K562 (cell line): Measurements from ENCODE around the gene CHKB. TPM values are rescaled to one million over a fixed set of nuclear protein-coding genes. Genes with fewer than 3 reads are reported as not detected.
A peak's percentile ranks its signal among the peaks of the same experiment; 100 is the strongest.

Source experiments
- ATAC-seq: fragments of 200-7000 bp; cut with Tn5 transposase; 3 replicates; pipeline ENCODE4 v1.9.1; 2020; ENCODE audit warnings: moderate library complexity
- BruUV-seq: library from RNA; stranded (reverse); fragments of 400-500 nt; replicated peaks from 2 replicates; lab custom pipeline; 2021; lab: Mats Ljungman, UMichigan
- CTCF ChIA-PET: fragments of 300-600 bp; formaldehyde crosslinking; extraction: SDS; loops from one replicate; lab custom pipeline; 2021; ENCODE audit warnings: low intra/inter-chr PET ratio; lab: Yijun Ruan, JAX
- POLR2A ChIA-PET: fragments of 300-600, 350-650 bp; sonication (Branson Sonifier 250); formaldehyde crosslinking; extraction: SDS; loops from one replicate; lab custom pipeline; 2021; ENCODE audit warnings: antibody characterized with exemption, inconsistent platforms; lab: Yijun Ruan, JAX
- DNase-seq, 4 experiments: peaks; one replicate each; pipeline versions ENCODE4 v3.0.0 to v3.0.0-alpha.2; 2011 to 2018; ENCODE audit warnings: low spot score in 3 of 4, mixed read lengths in 3 of 4; ENCODE audit errors: extremely low read depth in 1 of 4
- FAIRE-seq: peaks from 2 replicates; lab custom pipeline; 2011; peaks lifted over from hg19 to GRCh38; lab: Jason Lieb, UNC
- H2AFZ ChIP-seq: 2 replicates; pipeline ENCODE4 v1.6.0; 2011; ENCODE audit warnings: low read depth, low read length, control low read depth, inconsistent platforms
- H3K27ac ChIP-seq: fragments of 200-600 bp; 3 replicates; pipeline ENCODE4 v1.8.0; 2011; ENCODE audit warnings: low read depth, mild to moderate bottlenecking, control low read depth, inconsistent platforms, low read length, moderate library complexity, mixed read lengths; ENCODE audit errors: extremely low read depth
- H3K27me3 ChIP-seq, 2 experiments: fragments of 300-600 bp in 1 of 2; 2 replicates in 1 of 2; 3 replicates in 1 of 2; pipeline versions ENCODE4 v1.6.0 to v1.8.0; 2011; ENCODE audit warnings: inconsistent platforms in 2 of 2, low read length in 2 of 2, mild to moderate bottlenecking in 1 of 2, mixed read lengths in 1 of 2, moderate library complexity in 1 of 2; ENCODE audit not compliant: control insufficient read depth in 2 of 2, insufficient read depth in 2 of 2
- H3K36me3 ChIP-seq: fragments of 300-600 bp; 3 replicates; pipeline ENCODE4 v1.8.0; 2011; ENCODE audit warnings: mild to moderate bottlenecking, low read length, inconsistent platforms; ENCODE audit not compliant: control insufficient read depth, insufficient read depth
- H3K4me1 ChIP-seq, 2 experiments: fragments of 200-600 bp in 1 of 2; replicated peaks in 1 of 2; 2 replicates in 1 of 2; 3 replicates in 1 of 2; pipeline versions ENCODE4 v1.5.1 to v1.8.0; 2011; ENCODE audit warnings: inconsistent platforms in 2 of 2, low read length in 2 of 2, mild to moderate bottlenecking in 1 of 2, mixed read lengths in 1 of 2, moderate library complexity in 1 of 2; ENCODE audit not compliant: control insufficient read depth in 2 of 2, insufficient read depth in 2 of 2
- H3K4me2 ChIP-seq: 2 replicates; pipeline ENCODE4 v1.6.1; 2011; ENCODE audit warnings: low read length, control low read depth, inconsistent platforms, mixed read lengths; ENCODE audit not compliant: insufficient read depth
- H3K4me3 ChIP-seq: fragments of 200-600 bp; sonication (generic), shearing (Covaris generic); 2 replicates; pipeline ENCODE4 v1.5.1; 2016; ENCODE audit warnings: control low read depth, inconsistent platforms
- H3K79me2 ChIP-seq: fragments of 200-600 bp; 3 replicates; pipeline ENCODE4 v1.8.0; 2011; ENCODE audit warnings: low read length, inconsistent platforms; ENCODE audit not compliant: control insufficient read depth, insufficient read depth
- H3K9ac ChIP-seq, 2 experiments: 2 replicates each; pipeline versions ENCODE4 v1.6.0 to v1.6.1; 2011; ENCODE audit warnings: low read depth in 2 of 2, low read length in 2 of 2, control low read depth in 1 of 2, inconsistent platforms in 1 of 2, mild to moderate bottlenecking in 1 of 2, mixed read lengths in 1 of 2; ENCODE audit not compliant: insufficient read depth in 1 of 2
- H3K9me1 ChIP-seq: one replicate; pipeline ENCODE4 v1.6.0; 2011; ENCODE audit warnings: inconsistent platforms, mild to moderate bottlenecking, low read length, moderate library complexity; ENCODE audit not compliant: control insufficient read depth, insufficient read depth
- H3K9me3 ChIP-seq: replicated peaks from 2 replicates; pipeline ENCODE4 v1.5.1; 2011; ENCODE audit warnings: low read depth, low read length, inconsistent platforms; ENCODE audit not compliant: control insufficient read depth, insufficient read depth
- H4K20me1 ChIP-seq: replicated peaks from 2 replicates; pipeline ENCODE4 v1.6.1; 2011; ENCODE audit warnings: low read length, inconsistent platforms, mixed read lengths; ENCODE audit not compliant: control insufficient read depth, insufficient read depth
- CREM ChIP-seq: IDR thresholded peaks from 2 replicates; pipeline ENCODE4 v1.6.1; 2014; ENCODE audit warnings: antibody characterized with exemption, low read depth
- GABPB2 ChIP-seq: fragments of 250-450 bp; sonication (Bioruptor Pico); conservative IDR thresholded peaks from 2 replicates; pipeline ENCODE4 v1.5.1; 2021; ENCODE audit warnings: mild to moderate bottlenecking
- MYBL2 ChIP-seq, 2 experiments: fragments of 450-650 bp in 1 of 2; sonication (generic) in 1 of 2; formaldehyde crosslinking in 1 of 2; IDR thresholded peaks; 2 replicates each; pipeline versions ENCODE4 v1.6.1 to v1.8.1; 2017 to 2022; ENCODE audit warnings: borderline replicate concordance in 1 of 2, inconsistent platforms in 1 of 2, low read depth in 1 of 2, mild to moderate bottlenecking in 1 of 2, missing genetic modification reagents in 1 of 2, moderate library complexity in 1 of 2
- NR3C1 ChIP-seq: sonication (generic); formaldehyde crosslinking; IDR thresholded peaks from 2 replicates; pipeline ENCODE4 v1.8.1; 2022; ENCODE audit warnings: missing genetic modification reagents
- STAT5B ChIP-seq: fragments of 250-450 bp; sonication (Bioruptor Pico); IDR thresholded peaks from 2 replicates; pipeline ENCODE4 v1.8.0; 2021; ENCODE audit warnings: mild to moderate bottlenecking, inconsistent platforms
- ZNF57 ChIP-seq: fragments of 450-650 bp; formaldehyde crosslinking; IDR thresholded peaks from 2 replicates; pipeline ENCODE4 v1.4.0; 2020; ENCODE audit warnings: mild to moderate bottlenecking, moderate library complexity
- WGBS: fragments of 100-300 bp; shearing (Covaris generic); methylation state at CpG from one replicate; pipeline ENCODE4 v1.1.6; 2016; ENCODE audit warnings: low coverage, mixed read lengths; ENCODE audit not compliant: insufficient coverage; ENCODE audit errors: missing lambda C conversion rate; 5-methylcytosine and 5-hydroxymethylcytosine counted together
- in situ Hi-C: fragments of 300-500 bp; cut with MboI; formaldehyde crosslinking; loops from 4 replicates; pipeline ENCODE4 v1.15.0; 2018; ENCODE audit warnings: inconsistent platforms, mixed read lengths
- intact Hi-C: fragments of 100-400 bp; cut with micrococcal nuclease; formaldehyde crosslinking; loops from 2 replicates; pipeline ENCODE4 v1.14.2; 2022
- polyA plus RNA-seq, 8 experiments: library from polyadenylated mRNA; depleted of rRNA in 4 of 8; stranded (reverse) in 5 of 8; unstranded in 3 of 8; fragments of >200 nt; fragmentation: Nextera tagmentation in 2 of 8; fragmentation: Illumina TruSeq in 1 of 8; extraction: Ambion mirVana in 2 of 8; extraction: Trizol in 1 of 8; gene quantifications; 2 replicates each; pipeline versions ENCODE4 v1.2.1 to v1.2.3, GENCODE V29; 2011 to 2014; ENCODE audit warnings: inconsistent platforms in 1 of 8, missing spikeins in 1 of 8
- total RNA-seq, 7 experiments: library from RNA; depleted of rRNA in 6 of 7; stranded (reverse); fragments of >200 nt in 6 of 7; fragmentation: Illumina TruSeq in 2 of 7; extraction: Trizol in 2 of 7; gene quantifications; 2 replicates each; pipeline versions ENCODE4 v1.2.1 to v1.2.3, GENCODE V29; 2011 to 2021; ENCODE audit warnings: low replicate concordance in 1 of 7
- TF ChIP-seq, protein P1 (sequence below): fragments of 450-650 bp; IDR thresholded peaks from 2 replicates; pipeline ENCODE4 v1.7.1; 2018; ENCODE audit warnings: mild to moderate bottlenecking, low read depth; ENCODE audit not compliant: partially characterized antibody

The CHKB gene
- total and polyA plus RNA-seq, 9 of the 15 experiments (the other 6 are each of a cell fraction or from before 2014, with no cell fraction given) = 2.7 to 31.0 (median 11.0) TPM

DNA sequence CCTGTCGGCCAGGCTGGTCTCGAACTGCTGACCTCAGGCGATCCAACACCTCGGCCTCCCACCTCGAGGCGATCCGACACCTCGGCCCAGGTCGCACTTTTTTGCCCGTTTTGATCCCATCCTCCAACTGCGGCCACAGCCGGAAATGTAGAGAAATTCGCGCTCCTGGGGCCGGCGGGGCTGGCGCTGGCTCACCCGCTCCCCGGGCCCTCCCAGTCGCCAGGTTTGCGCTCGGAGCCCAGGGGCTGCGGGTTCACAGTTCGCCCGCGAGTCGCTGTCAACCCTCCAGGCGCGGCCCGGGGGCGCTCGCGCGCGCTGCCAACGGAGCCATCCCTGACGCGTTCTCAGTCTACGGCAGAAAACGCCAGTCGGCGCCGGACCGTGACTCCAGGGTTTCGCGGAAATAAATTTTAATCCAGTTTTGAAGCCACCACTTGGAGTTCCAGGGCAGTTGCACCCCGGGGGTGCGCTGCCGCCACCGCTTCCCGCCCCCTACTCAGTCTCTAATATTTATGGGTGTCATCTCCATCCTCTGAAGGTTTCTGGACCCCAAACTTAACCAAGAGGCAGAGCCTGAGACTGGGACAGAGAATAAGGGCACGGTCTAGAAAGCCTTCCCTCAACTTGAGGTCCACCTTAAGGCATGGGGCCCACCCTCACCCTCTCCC is 38.4 kb downstream of the CHKB start (continued):
- TF ChIP-seq, protein P1, sequence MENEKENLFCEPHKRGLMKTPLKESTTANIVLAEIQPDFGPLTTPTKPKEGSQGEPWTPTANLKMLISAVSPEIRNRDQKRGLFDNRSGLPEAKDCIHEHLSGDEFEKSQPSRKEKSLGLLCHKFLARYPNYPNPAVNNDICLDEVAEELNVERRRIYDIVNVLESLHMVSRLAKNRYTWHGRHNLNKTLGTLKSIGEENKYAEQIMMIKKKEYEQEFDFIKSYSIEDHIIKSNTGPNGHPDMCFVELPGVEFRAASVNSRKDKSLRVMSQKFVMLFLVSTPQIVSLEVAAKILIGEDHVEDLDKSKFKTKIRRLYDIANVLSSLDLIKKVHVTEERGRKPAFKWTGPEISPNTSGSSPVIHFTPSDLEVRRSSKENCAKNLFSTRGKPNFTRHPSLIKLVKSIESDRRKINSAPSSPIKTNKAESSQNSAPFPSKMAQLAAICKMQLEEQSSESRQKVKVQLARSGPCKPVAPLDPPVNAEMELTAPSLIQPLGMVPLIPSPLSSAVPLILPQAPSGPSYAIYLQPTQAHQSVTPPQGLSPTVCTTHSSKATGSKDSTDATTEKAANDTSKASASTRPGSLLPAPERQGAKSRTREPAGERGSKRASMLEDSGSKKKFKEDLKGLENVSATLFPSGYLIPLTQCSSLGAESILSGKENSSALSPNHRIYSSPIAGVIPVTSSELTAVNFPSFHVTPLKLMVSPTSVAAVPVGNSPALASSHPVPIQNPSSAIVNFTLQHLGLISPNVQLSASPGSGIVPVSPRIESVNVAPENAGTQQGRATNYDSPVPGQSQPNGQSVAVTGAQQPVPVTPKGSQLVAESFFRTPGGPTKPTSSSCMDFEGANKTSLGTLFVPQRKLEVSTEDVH = no peak

DNA sequence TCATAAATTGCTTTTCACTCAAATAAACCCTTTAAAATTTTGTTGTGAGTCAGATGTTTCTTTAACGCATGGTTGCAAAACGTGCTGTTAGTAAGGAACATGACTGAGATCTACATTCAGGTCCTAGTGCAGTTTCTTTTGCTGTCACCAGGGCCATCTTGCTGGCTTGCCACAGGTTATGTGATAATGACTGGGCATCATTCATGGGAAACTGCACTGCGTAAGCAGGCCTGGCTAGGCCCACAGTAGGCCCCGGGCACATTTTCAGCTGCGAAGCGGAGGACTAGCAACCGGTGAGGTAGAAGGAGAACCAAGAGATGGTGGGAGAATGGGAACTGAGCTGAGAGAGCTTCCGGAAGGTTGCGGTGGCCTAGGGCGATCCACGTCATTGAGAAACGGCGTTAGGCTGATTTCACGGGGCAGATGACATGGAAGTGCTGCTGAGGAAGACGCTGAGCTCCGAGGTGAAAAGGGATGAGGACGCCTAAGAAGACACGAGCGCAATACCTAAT is 40.2 kb downstream of the CHKB start:
- peaks cover 15 to 34% of the 10 kb centered on the region in 2 experiments for H3K4me1 ChIP-seq
- no peak overlapping the region for H2AFZ ChIP-seq
- CTCF ChIA-PET = no interaction called here
- H3K36me3 ChIP-seq = no peaks in the 10 kb centered on the region
- no peaks in the 10 kb centered on the region for H3K9me3 ChIP-seq
- no peaks in the 10 kb centered on the region for H3K9me1 ChIP-seq
- H3K4me2 ChIP-seq = no peak overlapping the region
- POLR2A ChIA-PET = interaction anchor here (0.6 kb wide), 1 partner anchor 17 kb away, joined by 5 read pairs; no protein-coding TSS in a partner anchor
- 85% methylated on average over 11 of the region's 19 CpGs for WGBS
- BruUV-seq = no TSS peak
- no peaks in the 10 kb centered on the region for H4K20me1 ChIP-seq
- no peak overlapping the region for H3K4me3 ChIP-seq
- TF ChIP-seq ZNF57 (CRISPR knock-in tag) = no peak
- no peak for TF ChIP-seq STAT5B (CRISPR knock-in tag)
- no peak for TF ChIP-seq CREM
- no peak for TF ChIP-seq MYBL2 (IDR thresholded peaks at IDR 0.05; ENCODE audit: low read depth)
- no peak for TF ChIP-seq MYBL2 (CRISPR knock-in tag; IDR thresholded peaks at IDR 0.05; ENCODE audit: borderline replicate concordance)
- no peak for TF ChIP-seq NR3C1 (CRISPR knock-in tag)
- no peak for TF ChIP-seq GABPB2 (CRISPR knock-in tag)
- TF ChIP-seq, all 486 proteins: peak for 0
- DNase-seq (no peak), ATAC-seq (no peak), FAIRE-seq (peak; percentile 23)
- in situ Hi-C loops = no loop called here
- intact Hi-C loops = no loop called here
- no peaks in the 10 kb centered on the region for H3K27me3 ChIP-seq
- no peaks in the 10 kb centered on the region for H3K79me2 ChIP-seq
- H3K27ac ChIP-seq = no peak overlapping the region
- no peak overlapping the region for H3K9ac ChIP-seq
